GM12878 (cell line): ENCODE results near the gene DNAH2. TPM values are rescaled to one million over a fixed set of nuclear protein-coding genes. Genes with fewer than 3 reads are reported as not detected.
A peak's percentile ranks its signal among the peaks of the same experiment; 100 is the strongest.

Experiments
- BACH1 ChIP-seq: fragments of 450-650 bp; IDR thresholded peaks from 2 replicates; pipeline ENCODE4 v1.6.1; 2017; ENCODE audit warnings: mild to moderate bottlenecking, borderline replicate concordance
- BCL11A ChIP-seq: IDR thresholded peaks from 2 replicates; pipeline ENCODE4 v1.6.1; 2011; ENCODE audit warnings: low read depth, low read length
- BHLHE40 ChIP-seq, 2 experiments: fragments of 450-650 bp in 1 of 2; IDR thresholded peaks; 2 replicates each; pipeline ENCODE4 v1.6.1; 2011 to 2017; ENCODE audit warnings: low read depth in 2 of 2, borderline replicate concordance in 1 of 2, improper control_type of control experiment in 1 of 2, low read length in 1 of 2, mild to moderate bottlenecking in 1 of 2
- FOS ChIP-seq: IDR thresholded peaks from 3 replicates; pipeline ENCODE4 v1.6.1; 2011; ENCODE audit warnings: borderline replicate concordance; ENCODE audit not compliant: insufficient read length; ENCODE audit errors: extremely low read depth
- JUND ChIP-seq: IDR thresholded peaks from 2 replicates; pipeline ENCODE4 v1.6.1; 2012; ENCODE audit warnings: low read depth, mild to moderate bottlenecking, low read length, improper control_type of control experiment, moderate library complexity
- NR2C1 ChIP-seq: fragments of 450-650 bp; IDR thresholded peaks from 2 replicates; pipeline ENCODE4 v1.6.1; 2017; ENCODE audit warnings: antibody characterized with exemption, mild to moderate bottlenecking, moderate library complexity
- POU2F2 ChIP-seq: IDR thresholded peaks from 3 replicates; pipeline ENCODE4 v1.6.1; 2011; ENCODE audit warnings: low read depth, mild to moderate bottlenecking, low read length, borderline replicate concordance
- SIN3A ChIP-seq: IDR thresholded peaks from 2 replicates; pipeline ENCODE4 v1.6.1; 2012; ENCODE audit warnings: low read depth, low read length, improper control_type of control experiment
- SRF ChIP-seq, 2 experiments: IDR thresholded peaks; 2 replicates each; pipeline ENCODE4 v1.6.1; 2011; ENCODE audit warnings: low read depth in 2 of 2, low read length in 2 of 2, mild to moderate bottlenecking in 1 of 2, moderate library complexity in 1 of 2
- ZNF622 ChIP-seq: fragments of 450-650 bp; IDR thresholded peaks from 2 replicates; pipeline ENCODE4 v1.6.1; 2017; ENCODE audit warnings: mild to moderate bottlenecking, inconsistent platforms
- polyA plus RNA-seq, 11 experiments: library from polyadenylated mRNA; depleted of rRNA in 4 of 11; unstranded in 6 of 11; stranded (reverse) in 5 of 11; fragments of >200 nt; fragmentation: Nextera tagmentation in 4 of 11; fragmentation: Illumina TruSeq in 1 of 11; extraction: Ambion mirVana in 4 of 11; extraction: Trizol in 1 of 11; gene quantifications; 1 replicate in 1 of 11; 2 replicates in 10 of 11; pipeline versions ENCODE4 v1.2.1 to v1.2.3, GENCODE V29; 2011 to 2016; ENCODE audit warnings: inconsistent platforms in 2 of 11, missing spikeins in 2 of 11, low read depth in 1 of 11
- total RNA-seq, 4 experiments: library from RNA; depleted of rRNA in 3 of 4; stranded (reverse); fragments of >200 nt in 3 of 4; fragmentation: Illumina TruSeq in 1 of 4; extraction: Trizol in 1 of 4; gene quantifications; 2 replicates each; pipeline versions ENCODE4 v1.2.1 to v1.2.3, GENCODE V29; 2013 to 2021
- TF ChIP-seq, protein P1 (sequence below): IDR thresholded peaks from 2 replicates; pipeline ENCODE4 v1.6.1; 2011; ENCODE audit warnings: borderline replicate concordance, low read depth, mild to moderate bottlenecking, moderate library complexity, low read length; ENCODE audit not compliant: insufficient read depth, poor library complexity, severe bottlenecking
- TF ChIP-seq, protein P2 (sequence below): IDR thresholded peaks from 2 replicates; pipeline ENCODE4 v1.6.1; 2011; ENCODE audit warnings: mild to moderate bottlenecking, low read depth, low read length, moderate library complexity; ENCODE audit not compliant: insufficient replicate concordance
- TF ChIP-seq, protein P3 (sequence below): fragments of 150-350 bp; IDR thresholded peaks from 2 replicates; pipeline ENCODE4 v1.6.1; 2014; ENCODE audit warnings: mild to moderate bottlenecking, low read depth, low read length
- TF ChIP-seq, protein P4 (sequence below): IDR thresholded peaks from 2 replicates; pipeline ENCODE4 v1.6.1; 2012; ENCODE audit warnings: low read length, inconsistent platforms
- TF ChIP-seq, protein P5 (sequence below): IDR thresholded peaks from 2 replicates; pipeline ENCODE4 v1.6.1; 2012; ENCODE audit warnings: mild to moderate bottlenecking, low read depth, low read length
- TF ChIP-seq, protein P6 (sequence below): fragments of 450-650 bp; IDR thresholded peaks from 2 replicates; pipeline ENCODE4 v1.6.1; 2014; ENCODE audit warnings: mild to moderate bottlenecking

Gene DNAH2
- total and polyA plus RNA-seq, 10 of the 15 experiments (the other 5 are each of a cell fraction or from before 2014, with no cell fraction given) = not detected

DNA sequence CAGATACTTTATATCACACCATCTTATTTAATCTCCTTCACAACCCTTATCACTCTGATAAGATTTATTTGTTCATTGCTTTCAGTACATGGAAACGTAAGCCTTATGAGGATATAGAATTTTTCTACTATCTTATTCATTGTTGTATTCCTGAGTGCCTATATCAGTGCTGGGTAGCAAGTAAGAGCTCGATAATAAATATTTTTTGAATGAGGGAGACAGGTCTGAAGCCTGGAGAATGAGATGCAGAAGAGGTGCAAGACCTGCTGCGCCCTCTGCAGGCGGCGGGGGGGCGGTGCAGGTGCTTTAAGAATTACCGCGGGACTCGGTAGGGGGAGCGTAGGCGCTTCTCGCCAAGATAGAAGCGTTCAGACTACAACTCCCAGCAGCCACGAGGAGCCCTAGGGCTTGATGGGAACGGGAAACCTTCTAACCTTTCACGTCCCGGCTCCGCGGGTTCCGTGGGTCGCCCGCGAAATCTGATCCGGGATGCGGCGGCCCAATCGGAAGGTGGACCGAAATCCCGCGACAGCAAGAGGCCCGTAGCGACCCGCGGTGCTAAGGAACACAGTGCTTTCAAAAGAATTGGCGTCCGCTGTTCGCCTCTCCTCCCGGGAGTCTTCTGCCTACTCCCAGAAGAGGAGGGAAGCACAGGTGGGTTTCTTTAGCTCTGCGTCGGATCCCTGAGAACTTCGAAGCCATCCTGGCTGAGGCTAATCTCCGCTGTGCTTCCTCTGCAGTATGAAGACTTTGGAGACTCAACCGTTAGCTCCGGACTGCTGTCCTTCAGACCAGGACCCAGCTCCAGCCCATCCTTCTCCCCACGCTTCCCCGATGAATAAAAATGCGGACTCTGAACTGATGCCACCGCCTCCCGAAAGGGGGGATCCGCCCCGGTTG, 29.4 kb upstream of the DNAH2 start, which contains the start of gene WRAP53 (continued):
- TF ChIP-seq ZNF622 (no peak), JUND (no peak), NR2C1 (peak; percentile 93), POU2F2 (peak; percentile 54; the same call in 2 of the 3 replicates), FOS (no peak), SRF (IDR thresholded peaks at IDR 0.05; ENCODE audit: low read depth in 2 of 2, low read length in 2 of 2) (0 out of 4 replicates have a peak, but pooled peaks of 1 of the 2 experiments have one; percentile 5), BCL11A (no peak), BACH1 (peak; percentile 45; the same call in 1 of the 2 replicates), BHLHE40 (IDR thresholded peaks at IDR 0.05; ENCODE audit: borderline replicate concordance in 1 of 2, low read depth in 2 of 2, low read length in 1 of 2) (peak; percentile 24 to 41; a peak in 1 of 4 replicates), SIN3A (peak; percentile 97)
- TF ChIP-seq, protein P1, sequence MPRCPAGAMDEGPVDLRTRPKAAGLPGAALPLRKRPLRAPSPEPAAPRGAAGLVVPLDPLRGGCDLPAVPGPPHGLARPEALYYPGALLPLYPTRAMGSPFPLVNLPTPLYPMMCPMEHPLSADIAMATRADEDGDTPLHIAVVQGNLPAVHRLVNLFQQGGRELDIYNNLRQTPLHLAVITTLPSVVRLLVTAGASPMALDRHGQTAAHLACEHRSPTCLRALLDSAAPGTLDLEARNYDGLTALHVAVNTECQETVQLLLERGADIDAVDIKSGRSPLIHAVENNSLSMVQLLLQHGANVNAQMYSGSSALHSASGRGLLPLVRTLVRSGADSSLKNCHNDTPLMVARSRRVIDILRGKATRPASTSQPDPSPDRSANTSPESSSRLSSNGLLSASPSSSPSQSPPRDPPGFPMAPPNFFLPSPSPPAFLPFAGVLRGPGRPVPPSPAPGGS = no peak
- TF ChIP-seq, protein P2, sequence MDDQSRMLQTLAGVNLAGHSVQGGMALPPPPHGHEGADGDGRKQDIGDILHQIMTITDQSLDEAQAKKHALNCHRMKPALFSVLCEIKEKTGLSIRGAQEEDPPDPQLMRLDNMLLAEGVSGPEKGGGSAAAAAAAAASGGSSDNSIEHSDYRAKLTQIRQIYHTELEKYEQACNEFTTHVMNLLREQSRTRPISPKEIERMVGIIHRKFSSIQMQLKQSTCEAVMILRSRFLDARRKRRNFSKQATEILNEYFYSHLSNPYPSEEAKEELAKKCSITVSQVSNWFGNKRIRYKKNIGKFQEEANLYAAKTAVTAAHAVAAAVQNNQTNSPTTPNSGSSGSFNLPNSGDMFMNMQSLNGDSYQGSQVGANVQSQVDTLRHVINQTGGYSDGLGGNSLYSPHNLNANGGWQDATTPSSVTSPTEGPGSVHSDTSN = no peak
- TF ChIP-seq, protein P3, sequence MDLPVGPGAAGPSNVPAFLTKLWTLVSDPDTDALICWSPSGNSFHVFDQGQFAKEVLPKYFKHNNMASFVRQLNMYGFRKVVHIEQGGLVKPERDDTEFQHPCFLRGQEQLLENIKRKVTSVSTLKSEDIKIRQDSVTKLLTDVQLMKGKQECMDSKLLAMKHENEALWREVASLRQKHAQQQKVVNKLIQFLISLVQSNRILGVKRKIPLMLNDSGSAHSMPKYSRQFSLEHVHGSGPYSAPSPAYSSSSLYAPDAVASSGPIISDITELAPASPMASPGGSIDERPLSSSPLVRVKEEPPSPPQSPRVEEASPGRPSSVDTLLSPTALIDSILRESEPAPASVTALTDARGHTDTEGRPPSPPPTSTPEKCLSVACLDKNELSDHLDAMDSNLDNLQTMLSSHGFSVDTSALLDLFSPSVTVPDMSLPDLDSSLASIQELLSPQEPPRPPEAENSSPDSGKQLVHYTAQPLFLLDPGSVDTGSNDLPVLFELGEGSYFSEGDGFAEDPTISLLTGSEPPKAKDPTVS = peak; percentile 84; the same call in 1 of the 2 replicates
- TF ChIP-seq, protein P4, sequence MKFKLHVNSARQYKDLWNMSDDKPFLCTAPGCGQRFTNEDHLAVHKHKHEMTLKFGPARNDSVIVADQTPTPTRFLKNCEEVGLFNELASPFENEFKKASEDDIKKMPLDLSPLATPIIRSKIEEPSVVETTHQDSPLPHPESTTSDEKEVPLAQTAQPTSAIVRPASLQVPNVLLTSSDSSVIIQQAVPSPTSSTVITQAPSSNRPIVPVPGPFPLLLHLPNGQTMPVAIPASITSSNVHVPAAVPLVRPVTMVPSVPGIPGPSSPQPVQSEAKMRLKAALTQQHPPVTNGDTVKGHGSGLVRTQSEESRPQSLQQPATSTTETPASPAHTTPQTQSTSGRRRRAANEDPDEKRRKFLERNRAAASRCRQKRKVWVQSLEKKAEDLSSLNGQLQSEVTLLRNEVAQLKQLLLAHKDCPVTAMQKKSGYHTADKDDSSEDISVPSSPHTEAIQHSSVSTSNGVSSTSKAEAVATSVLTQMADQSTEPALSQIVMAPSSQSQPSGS = no peak
- TF ChIP-seq, protein P5, sequence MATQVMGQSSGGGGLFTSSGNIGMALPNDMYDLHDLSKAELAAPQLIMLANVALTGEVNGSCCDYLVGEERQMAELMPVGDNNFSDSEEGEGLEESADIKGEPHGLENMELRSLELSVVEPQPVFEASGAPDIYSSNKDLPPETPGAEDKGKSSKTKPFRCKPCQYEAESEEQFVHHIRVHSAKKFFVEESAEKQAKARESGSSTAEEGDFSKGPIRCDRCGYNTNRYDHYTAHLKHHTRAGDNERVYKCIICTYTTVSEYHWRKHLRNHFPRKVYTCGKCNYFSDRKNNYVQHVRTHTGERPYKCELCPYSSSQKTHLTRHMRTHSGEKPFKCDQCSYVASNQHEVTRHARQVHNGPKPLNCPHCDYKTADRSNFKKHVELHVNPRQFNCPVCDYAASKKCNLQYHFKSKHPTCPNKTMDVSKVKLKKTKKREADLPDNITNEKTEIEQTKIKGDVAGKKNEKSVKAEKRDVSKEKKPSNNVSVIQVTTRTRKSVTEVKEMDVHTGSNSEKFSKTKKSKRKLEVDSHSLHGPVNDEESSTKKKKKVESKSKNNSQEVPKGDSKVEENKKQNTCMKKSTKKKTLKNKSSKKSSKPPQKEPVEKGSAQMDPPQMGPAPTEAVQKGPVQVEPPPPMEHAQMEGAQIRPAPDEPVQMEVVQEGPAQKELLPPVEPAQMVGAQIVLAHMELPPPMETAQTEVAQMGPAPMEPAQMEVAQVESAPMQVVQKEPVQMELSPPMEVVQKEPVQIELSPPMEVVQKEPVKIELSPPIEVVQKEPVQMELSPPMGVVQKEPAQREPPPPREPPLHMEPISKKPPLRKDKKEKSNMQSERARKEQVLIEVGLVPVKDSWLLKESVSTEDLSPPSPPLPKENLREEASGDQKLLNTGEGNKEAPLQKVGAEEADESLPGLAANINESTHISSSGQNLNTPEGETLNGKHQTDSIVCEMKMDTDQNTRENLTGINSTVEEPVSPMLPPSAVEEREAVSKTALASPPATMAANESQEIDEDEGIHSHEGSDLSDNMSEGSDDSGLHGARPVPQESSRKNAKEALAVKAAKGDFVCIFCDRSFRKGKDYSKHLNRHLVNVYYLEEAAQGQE = no peak
- TF ChIP-seq, protein P6, sequence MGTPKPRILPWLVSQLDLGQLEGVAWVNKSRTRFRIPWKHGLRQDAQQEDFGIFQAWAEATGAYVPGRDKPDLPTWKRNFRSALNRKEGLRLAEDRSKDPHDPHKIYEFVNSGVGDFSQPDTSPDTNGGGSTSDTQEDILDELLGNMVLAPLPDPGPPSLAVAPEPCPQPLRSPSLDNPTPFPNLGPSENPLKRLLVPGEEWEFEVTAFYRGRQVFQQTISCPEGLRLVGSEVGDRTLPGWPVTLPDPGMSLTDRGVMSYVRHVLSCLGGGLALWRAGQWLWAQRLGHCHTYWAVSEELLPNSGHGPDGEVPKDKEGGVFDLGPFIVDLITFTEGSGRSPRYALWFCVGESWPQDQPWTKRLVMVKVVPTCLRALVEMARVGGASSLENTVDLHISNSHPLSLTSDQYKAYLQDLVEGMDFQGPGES = peak; percentile 39; the same call in 1 of the 2 replicates
